Measurements from ENCODE around the gene NUCB1.
A peak's percentile ranks its signal among the peaks of the same experiment; 100 is the strongest.

The NUCB1 gene

GRCh38 chr19:48938256-48938655 is 38.1 kb downstream of the NUCB1 start:
- no peak for DNase-seq

GRCh38 chr19:48940902-48941301 is 40.8 kb downstream of the NUCB1 start:
- no peak for DNase-seq

- DNase-seq, result no peak
These were observed 43.0 kb downstream of the NUCB1 start for GRCh38 chr19:48943081-48943480.

GRCh38 chr19:48945415-48945814 is 45.3 kb downstream of the NUCB1 start:
- DNase-seq, result no peak

- DNase-seq, result no peak
These were observed 45.7 kb downstream of the NUCB1 start for GRCh38 chr19:48945817-48946216.

- DNase-seq, result no peak
These were observed 46.5 kb downstream of the NUCB1 start for GRCh38 chr19:48946463-48947257.

GRCh38 chr19:48947258-48947542 is 47.1 kb downstream of the NUCB1 start:
- no peak for DNase-seq

- DNase-seq, result no peak
These were observed 50.0 kb downstream of the NUCB1 start for GRCh38 chr19:48950159-48950558.

- no peak for DNase-seq
These were observed 50.9 kb downstream of the NUCB1 start for GRCh38 chr19:48950830-48951519.

GRCh38 chr19:48953141-48953540 is 53.0 kb downstream of the NUCB1 start:
- DNase-seq, result no peak

- no peak for DNase-seq
These were observed 54.0 kb downstream of the NUCB1 start for GRCh38 chr19:48953990-48954594.

GRCh38 chr19:48954595-48955307 is 54.6 kb downstream of the NUCB1 start, which contains the start of gene BAX:
BAX (plus strand) TSS chr19:48954875; CDS start chr19:48954929, 54 bp downstream.
- peak; percentile 94 for DNase-seq

- no peak for DNase-seq
These were observed 55.3 kb downstream of the NUCB1 start for GRCh38 chr19:48955308-48955958.

- DNase-seq, result no peak
These were observed 57.9 kb downstream of the NUCB1 start for GRCh38 chr19:48958006-48958405.

GRCh38 chr19:48959341-48960239 is 59.5 kb downstream of the NUCB1 start:
- no peak for DNase-seq

- DNase-seq, result no peak
These were observed 61.0 kb downstream of the NUCB1 start for GRCh38 chr19:48961051-48961649.

- no peak for DNase-seq
These were observed 61.5 kb downstream of the NUCB1 start for GRCh38 chr19:48961673-48962028.

GRCh38 chr19:48962029-48962848 is 62.1 kb downstream of the NUCB1 start:
- no peak for DNase-seq

GRCh38 chr19:48962849-48963165 is 62.7 kb downstream of the NUCB1 start:
- DNase-seq, result no peak

GRCh38 chr19:48963371-48964204 is 63.5 kb downstream of the NUCB1 start:
- no peak for DNase-seq
